H1 (cell line): ENCODE measurements around the gene UBE2E1. TPM values are rescaled to one million over a fixed set of nuclear protein-coding genes. Genes with fewer than 3 reads are reported as not detected.

Experiments
- CTCF ChIA-PET: fragments of 300-600 bp; sonication (Branson Sonifier 250); formaldehyde crosslinking; loops from one replicate; lab custom pipeline; 2021; ENCODE audit not compliant: partially characterized antibody; lab: Charles Lee
- POLR2A ChIA-PET: fragments of 300-600 bp; sonication (Branson Sonifier 250); formaldehyde crosslinking; loops from one replicate; lab custom pipeline; 2021; ENCODE audit warnings: inconsistent platforms; ENCODE audit not compliant: partially characterized antibody; lab: Charles Lee
- DNase-seq, 2 experiments: peaks; one replicate each; pipeline versions ENCODE4 v3.0.0 to v3.0.0-alpha.2; 2010 to 2022; ENCODE audit warnings: low spot score in 2 of 2, low read depth in 1 of 2, mixed read lengths in 1 of 2
- FAIRE-seq: peaks from 2 replicates; lab custom pipeline; 2011; peaks lifted over from hg19 to GRCh38; lab: Jason Lieb, UNC
- H2AFZ ChIP-seq: 2 replicates; pipeline ENCODE4 v1.8.1; 2012; ENCODE audit warnings: low read length, inconsistent platforms
- H2AK5ac ChIP-seq: 2 replicates; pipeline ENCODE4 v1.6.1; 2013; ENCODE audit warnings: low read depth, low read length
- H2BK120ac ChIP-seq: replicated peaks from 2 replicates; pipeline ENCODE3; 2013; ENCODE audit warnings: low read depth, low read length, inconsistent platforms
- H2BK12ac ChIP-seq: 2 replicates; pipeline ENCODE4 v1.6.1; 2013; ENCODE audit warnings: low read depth, low read length
- H2BK15ac ChIP-seq: 2 replicates; pipeline ENCODE4 v1.6.1; 2013; ENCODE audit warnings: low read length
- H2BK20ac ChIP-seq: 2 replicates; pipeline ENCODE4 v1.6.1; 2013; ENCODE audit warnings: low read length
- H2BK5ac ChIP-seq: 2 replicates; pipeline ENCODE4 v1.6.1; 2013; ENCODE audit warnings: low read depth, low read length
- H3K14ac ChIP-seq: 2 replicates; pipeline ENCODE4 v1.6.1; 2013; ENCODE audit warnings: inconsistent platforms; ENCODE audit not compliant: insufficient read length
- H3K18ac ChIP-seq: 2 replicates; pipeline ENCODE4 v1.6.1; 2013; ENCODE audit warnings: low read length; ENCODE audit errors: extremely low read depth
- H3K23ac ChIP-seq: 2 replicates; pipeline ENCODE4 v1.6.1; 2013; ENCODE audit warnings: inconsistent platforms; ENCODE audit not compliant: insufficient read length
- H3K23me2 ChIP-seq: 2 replicates; pipeline ENCODE4 v1.6.1; 2013; ENCODE audit warnings: low read depth, low read length
- H3K27ac ChIP-seq: 2 replicates; pipeline ENCODE4 v1.6.1; 2011; ENCODE audit warnings: low read depth, low read length, inconsistent platforms
- H3K27me3 ChIP-seq, 4 experiments: replicated peaks in 1 of 4; 1 replicate in 1 of 4; 2 replicates in 3 of 4; pipeline versions ENCODE4 v1.6.1 to v1.8.1; 2011 to 2013; ENCODE audit warnings: low read length in 3 of 4, mild to moderate bottlenecking in 3 of 4, inconsistent platforms in 2 of 4, mixed read lengths in 2 of 4, moderate library complexity in 1 of 4; ENCODE audit not compliant: control insufficient read depth in 3 of 4, insufficient read depth in 3 of 4; ENCODE audit errors: extremely low read depth in 1 of 4
- H3K36me3 ChIP-seq, 4 experiments: 2 replicates each; pipeline versions ENCODE4 v1.6.1 to v1.8.1; 2011 to 2013; ENCODE audit warnings: mild to moderate bottlenecking in 4 of 4, low read length in 3 of 4, moderate library complexity in 2 of 4, control low read depth in 1 of 4, inconsistent platforms in 1 of 4; ENCODE audit not compliant: insufficient read depth in 4 of 4, control insufficient read depth in 2 of 4
- H3K4ac ChIP-seq: replicated peaks from 2 replicates; pipeline ENCODE3; 2013; ENCODE audit warnings: low read length, low read depth, mixed read lengths, inconsistent platforms; ENCODE audit not compliant: insufficient read length
- H3K4me1 ChIP-seq, 4 experiments: replicated peaks in 1 of 4; 1 replicate in 1 of 4; 2 replicates in 3 of 4; pipeline versions ENCODE4 v1.6.1 to v1.8.1; 2011 to 2013; ENCODE audit warnings: low read length in 3 of 4, inconsistent platforms in 2 of 4, mixed read lengths in 1 of 4; ENCODE audit not compliant: insufficient read depth in 4 of 4, control insufficient read depth in 3 of 4
- H3K4me2 ChIP-seq, 2 experiments: 2 replicates each; pipeline versions ENCODE4 v1.6.1 to v1.8.1; 2011 to 2013; ENCODE audit warnings: low read depth in 2 of 2, low read length in 2 of 2, control low read depth in 1 of 2, inconsistent platforms in 1 of 2, mild to moderate bottlenecking in 1 of 2; ENCODE audit not compliant: insufficient read depth in 1 of 2
- H3K4me3 ChIP-seq, 4 experiments: fragments of 200-600, 300-600 bp in 1 of 4; sonication (generic), shearing (Covaris generic), sonication (Bioruptor Twin) in 1 of 4; 2 replicates each; pipeline versions ENCODE4 v1.5.1 to v1.8.1; 2011 to 2016; ENCODE audit warnings: low read length in 4 of 4, low read depth in 3 of 4, control low read depth in 2 of 4, inconsistent platforms in 2 of 4, mild to moderate bottlenecking in 2 of 4, mixed read lengths in 1 of 4, moderate library complexity in 1 of 4; ENCODE audit not compliant: insufficient read depth in 2 of 4; ENCODE audit errors: extremely low read depth in 1 of 4
- H3K56ac ChIP-seq: replicated peaks from 2 replicates; pipeline ENCODE3; 2013; ENCODE audit warnings: low read depth, mild to moderate bottlenecking, mixed read lengths, low read length, inconsistent platforms; ENCODE audit not compliant: insufficient read length
- H3K79me1 ChIP-seq: 2 replicates; pipeline ENCODE4 v1.6.1; 2013; ENCODE audit warnings: low read depth, low read length, control low read depth
- H3K79me2 ChIP-seq, 2 experiments: 2 replicates each; pipeline versions ENCODE4 v1.6.1 to v1.8.1; 2012 to 2013; ENCODE audit warnings: low read length in 2 of 2, mild to moderate bottlenecking in 2 of 2, inconsistent platforms in 1 of 2; ENCODE audit not compliant: insufficient read depth in 2 of 2, control insufficient read depth in 1 of 2
- H3K9ac ChIP-seq, 4 experiments: replicated peaks in 1 of 4; 1 replicate in 1 of 4; 2 replicates in 3 of 4; pipeline versions ENCODE4 v1.6.1 to v1.8.1; 2011 to 2013; ENCODE audit warnings: low read depth in 3 of 4, low read length in 3 of 4, control low read depth in 2 of 4, mild to moderate bottlenecking in 2 of 4, moderate library complexity in 2 of 4, inconsistent platforms in 1 of 4; ENCODE audit errors: extremely low read depth in 1 of 4
- H3K9me3 ChIP-seq, 2 experiments: 2 replicates each; pipeline versions ENCODE4 v1.6.1 to v1.8.1; 2012 to 2013; ENCODE audit warnings: mild to moderate bottlenecking in 2 of 2, moderate library complexity in 2 of 2, control low read depth in 1 of 2, inconsistent platforms in 1 of 2, low read depth in 1 of 2, low read length in 1 of 2, mixed read lengths in 1 of 2; ENCODE audit not compliant: insufficient read depth in 2 of 2
- H4K20me1 ChIP-seq, 2 experiments: replicated peaks in 1 of 2; 2 replicates each; pipeline versions ENCODE3 to v1.8.1; 2011 to 2013; ENCODE audit warnings: inconsistent platforms in 2 of 2, low read length in 2 of 2, mild to moderate bottlenecking in 1 of 2; ENCODE audit not compliant: insufficient read depth in 2 of 2, control insufficient read depth in 1 of 2
- H4K5ac ChIP-seq: 2 replicates; pipeline ENCODE4 v1.6.1; 2013; ENCODE audit warnings: low read length, low read depth, mixed read lengths, inconsistent platforms; ENCODE audit not compliant: insufficient read length
- H4K8ac ChIP-seq: 2 replicates; pipeline ENCODE4 v1.8.0; 2013; ENCODE audit warnings: mild to moderate bottlenecking, moderate library complexity, low read length, inconsistent platforms; ENCODE audit not compliant: insufficient read depth; ENCODE audit errors: extremely low read depth
- H4K91ac ChIP-seq: replicated peaks from 2 replicates; pipeline ENCODE3; 2013; ENCODE audit warnings: low read length, mixed read lengths, inconsistent platforms; ENCODE audit not compliant: insufficient read length
- BRCA1 ChIP-seq: IDR thresholded peaks from 2 replicates; pipeline ENCODE4 v1.6.1; 2012; ENCODE audit warnings: low read depth, low read length, improper control_type of control experiment
- PHF8 ChIP-seq: fragments of 200-600 bp; sonication (generic); conservative IDR thresholded peaks from 2 replicates; pipeline ENCODE4 v1.7.1; 2012; ENCODE audit warnings: low read depth, mild to moderate bottlenecking, inconsistent platforms, low read length, moderate library complexity
- TEAD4 ChIP-seq: IDR thresholded peaks from 2 replicates; pipeline ENCODE4 v1.6.1; 2012; ENCODE audit warnings: low read depth, low read length, inconsistent platforms, mixed read lengths
- WGBS, 2 experiments: shearing (Covaris generic) in 1 of 2; methylation state at CpG; one replicate each; pipeline versions ENCODE4 v1.1.6 to v1.1.7; 2013 to 2015; ENCODE audit warnings: low lambda C conversion rate in 2 of 2, mixed read lengths in 2 of 2, inconsistent platforms in 1 of 2, low coverage in 1 of 2, missing lambda C conversion rate in 1 of 2; ENCODE audit not compliant: insufficient replicate concordance in 2 of 2, insufficient coverage in 1 of 2, insufficient read length in 1 of 2; ENCODE audit errors: extremely low coverage in 1 of 2, missing lambda C conversion rate in 1 of 2; 5-methylcytosine and 5-hydroxymethylcytosine counted together
- polyA plus RNA-seq, 7 experiments: library from polyadenylated mRNA; depleted of rRNA in 3 of 7; stranded (reverse) in 5 of 7; unstranded in 2 of 7; fragments of >200 nt in 5 of 7; fragments of 200-250 nt in 2 of 7; gene quantifications; 1 replicate in 5 of 7; 2 replicates in 1 of 7; 4 replicates in 1 of 7; pipeline versions ENCODE4 v1.2.1 to v1.2.3, GENCODE V29; 2011 to 2013; ENCODE audit warnings: missing spikeins in 2 of 7, mixed read lengths in 2 of 7
- total RNA-seq: library from RNA; stranded (reverse); fragmentation: NEBNext Ultra II Directional; extraction: Animal tissue kit (Norgen Biotek cat#: 25700); gene quantifications from 2 replicates; pipeline ENCODE4 v1.2.1, GENCODE V29; 2021
- TF ChIP-seq, protein P1 (sequence below): IDR thresholded peaks from 2 replicates; pipeline ENCODE4 v1.6.1; 2011; ENCODE audit warnings: low read length, improper control_type of control experiment

UBE2E1 gene
- total and polyA plus RNA-seq, 2 of the 8 experiments (the other 6 are each of a cell fraction or from before 2014, with no cell fraction given) = 109 to 141 TPM

DNA sequence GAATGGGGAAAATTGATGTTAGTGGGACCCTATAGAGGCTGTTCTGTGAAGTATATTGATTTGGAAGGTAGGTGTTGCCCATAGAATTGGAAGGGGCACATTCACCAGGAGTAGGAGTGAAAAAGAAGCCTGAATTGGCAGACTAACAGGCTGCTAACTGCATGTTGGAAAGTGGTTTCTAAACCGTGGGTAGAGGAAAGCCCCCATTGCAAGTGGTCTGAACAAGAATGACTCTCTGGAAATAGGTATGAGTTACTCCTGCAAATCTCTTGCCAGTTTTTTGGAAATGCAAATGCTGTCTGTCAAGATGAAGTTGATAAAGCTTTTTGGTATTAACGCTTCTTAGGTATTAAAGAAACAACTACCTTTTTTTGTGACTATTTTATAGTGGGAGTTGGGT lies 3.5 kb downstream of the UBE2E1 start:
- Histone ChIP-seq H3K4me1 (peaks cover 3 to 18% (median 11%) of the 10 kb centered on the region in 4 experiments; a peak in 5 of 7 replicates), H3K36me3 (peaks cover 0 to 16% (median 2%) of the 10 kb centered on the region in 4 experiments; a peak in 3 of 8 replicates), H4K5ac (no peak overlapping the region), H3K27ac (no peak overlapping the region), H2BK120ac (no peak overlapping the region), H2BK5ac (no peak overlapping the region), H4K20me1 (peaks cover 0 to 4% of the 10 kb centered on the region in 2 experiments), H3K79me1 (0 out of 2 replicates have a peak, but pooled peaks cover 2% of the 10 kb centered on the region), H3K4me3 (peak overlapping the region in 1 of 4 experiments; percentile 87; a peak in 2 of 8 replicates), H3K27me3 (no peaks in the 10 kb centered on the region), H3K18ac (no peak overlapping the region), H4K8ac (no peak overlapping the region), H3K4me2 (peak overlapping the region; percentile 85 to 86), H3K9ac (no peak overlapping the region), H2AK5ac (no peak overlapping the region), H3K79me2 (peaks cover 0 to 63% of the 10 kb centered on the region in 2 experiments; a peak in 3 of 4 replicates), H2BK20ac (no peak overlapping the region), H3K4ac (no peak overlapping the region), H3K14ac (no peak overlapping the region), H2AFZ (no peak overlapping the region), H2BK12ac (no peak overlapping the region), H3K9me3 (no peaks in the 10 kb centered on the region), H2BK15ac (no peak overlapping the region), H3K56ac (no peak overlapping the region), H3K23me2 (peaks cover 13% of the 10 kb centered on the region; the same call in 1 of the 2 replicates), H3K23ac (no peak overlapping the region), H4K91ac (no peak overlapping the region)
- WGBS, 2 experiments = 78% methylated on average over 2 of the region's 2 CpGs; no CpG with 5 or more reads in 1 of the 2 experiments
- ChIA-PET POLR2A (interaction anchor here (0.8 to 4.9 kb wide), 15 partner anchors 9 to 192 kb away, joined by 3 to 69 read pairs (median 4); partner anchors contain the start of genes NKIRAS1 and RPL15), CTCF (interaction anchor here (0.8 to 1.9 kb wide), 3 partner anchors 11 to 377 kb away, joined by 3 to 6 read pairs (median 3); no protein-coding TSS in a partner anchor)
- TF ChIP-seq PHF8 (no peak), BRCA1 (no peak), TEAD4 (no peak)
- TF ChIP-seq, protein P1, sequence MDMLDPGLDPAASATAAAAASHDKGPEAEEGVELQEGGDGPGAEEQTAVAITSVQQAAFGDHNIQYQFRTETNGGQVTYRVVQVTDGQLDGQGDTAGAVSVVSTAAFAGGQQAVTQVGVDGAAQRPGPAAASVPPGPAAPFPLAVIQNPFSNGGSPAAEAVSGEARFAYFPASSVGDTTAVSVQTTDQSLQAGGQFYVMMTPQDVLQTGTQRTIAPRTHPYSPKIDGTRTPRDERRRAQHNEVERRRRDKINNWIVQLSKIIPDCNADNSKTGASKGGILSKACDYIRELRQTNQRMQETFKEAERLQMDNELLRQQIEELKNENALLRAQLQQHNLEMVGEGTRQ = no peak
- DNase-seq = no peak
- no peak for FAIRE-seq
